ENCODE data around the gene NUDT14.

NUDT14 gene

GRCh38 chr14:105123981-105124765 is 56.9 kb downstream of the NUDT14 start:
- no peak for DNase-seq

- no peak for DNase-seq
These were observed 57.9 kb downstream of the NUDT14 start for GRCh38 chr14:105123064-105123665.
